H1 (cell line): Measurements from ENCODE around the gene C3AR1. TPM values are rescaled to one million over a fixed set of nuclear protein-coding genes. Genes with fewer than 3 reads are reported as not detected.

ENCODE experiments used
- CTCF ChIA-PET: fragments of 300-600 bp; sonication (Branson Sonifier 250); formaldehyde crosslinking; loops from one replicate; lab custom pipeline; 2021; ENCODE audit not compliant: partially characterized antibody; lab: Charles Lee
- POLR2A ChIA-PET: fragments of 300-600 bp; sonication (Branson Sonifier 250); formaldehyde crosslinking; loops from one replicate; lab custom pipeline; 2021; ENCODE audit warnings: inconsistent platforms; ENCODE audit not compliant: partially characterized antibody; lab: Charles Lee
- DNase-seq, 2 experiments: peaks; one replicate each; pipeline versions ENCODE4 v3.0.0 to v3.0.0-alpha.2; 2010 to 2022; ENCODE audit warnings: low spot score in 2 of 2, low read depth in 1 of 2, mixed read lengths in 1 of 2
- FAIRE-seq: peaks from 2 replicates; lab custom pipeline; 2011; peaks lifted over from hg19 to GRCh38; lab: Jason Lieb, UNC
- H2AFZ ChIP-seq: 2 replicates; pipeline ENCODE4 v1.8.1; 2012; ENCODE audit warnings: low read length, inconsistent platforms
- H2AK5ac ChIP-seq: 2 replicates; pipeline ENCODE4 v1.6.1; 2013; ENCODE audit warnings: low read depth, low read length
- H2BK120ac ChIP-seq: replicated peaks from 2 replicates; pipeline ENCODE3; 2013; ENCODE audit warnings: low read depth, low read length, inconsistent platforms
- H2BK12ac ChIP-seq: 2 replicates; pipeline ENCODE4 v1.6.1; 2013; ENCODE audit warnings: low read depth, low read length
- H2BK15ac ChIP-seq: 2 replicates; pipeline ENCODE4 v1.6.1; 2013; ENCODE audit warnings: low read length
- H2BK20ac ChIP-seq: 2 replicates; pipeline ENCODE4 v1.6.1; 2013; ENCODE audit warnings: low read length
- H2BK5ac ChIP-seq: 2 replicates; pipeline ENCODE4 v1.6.1; 2013; ENCODE audit warnings: low read depth, low read length
- H3K14ac ChIP-seq: 2 replicates; pipeline ENCODE4 v1.6.1; 2013; ENCODE audit warnings: inconsistent platforms; ENCODE audit not compliant: insufficient read length
- H3K18ac ChIP-seq: 2 replicates; pipeline ENCODE4 v1.6.1; 2013; ENCODE audit warnings: low read length; ENCODE audit errors: extremely low read depth
- H3K23ac ChIP-seq: 2 replicates; pipeline ENCODE4 v1.6.1; 2013; ENCODE audit warnings: inconsistent platforms; ENCODE audit not compliant: insufficient read length
- H3K23me2 ChIP-seq: 2 replicates; pipeline ENCODE4 v1.6.1; 2013; ENCODE audit warnings: low read depth, low read length
- H3K27ac ChIP-seq: 2 replicates; pipeline ENCODE4 v1.6.1; 2011; ENCODE audit warnings: low read depth, low read length, inconsistent platforms
- H3K27me3 ChIP-seq, 4 experiments: replicated peaks in 1 of 4; 1 replicate in 1 of 4; 2 replicates in 3 of 4; pipeline versions ENCODE4 v1.6.1 to v1.8.1; 2011 to 2013; ENCODE audit warnings: low read length in 3 of 4, mild to moderate bottlenecking in 3 of 4, inconsistent platforms in 2 of 4, mixed read lengths in 2 of 4, moderate library complexity in 1 of 4; ENCODE audit not compliant: control insufficient read depth in 3 of 4, insufficient read depth in 3 of 4; ENCODE audit errors: extremely low read depth in 1 of 4
- H3K36me3 ChIP-seq, 4 experiments: 2 replicates each; pipeline versions ENCODE4 v1.6.1 to v1.8.1; 2011 to 2013; ENCODE audit warnings: mild to moderate bottlenecking in 4 of 4, low read length in 3 of 4, moderate library complexity in 2 of 4, control low read depth in 1 of 4, inconsistent platforms in 1 of 4; ENCODE audit not compliant: insufficient read depth in 4 of 4, control insufficient read depth in 2 of 4
- H3K4ac ChIP-seq: replicated peaks from 2 replicates; pipeline ENCODE3; 2013; ENCODE audit warnings: low read length, low read depth, mixed read lengths, inconsistent platforms; ENCODE audit not compliant: insufficient read length
- H3K4me1 ChIP-seq, 4 experiments: replicated peaks in 1 of 4; 1 replicate in 1 of 4; 2 replicates in 3 of 4; pipeline versions ENCODE4 v1.6.1 to v1.8.1; 2011 to 2013; ENCODE audit warnings: low read length in 3 of 4, inconsistent platforms in 2 of 4, mixed read lengths in 1 of 4; ENCODE audit not compliant: insufficient read depth in 4 of 4, control insufficient read depth in 3 of 4
- H3K4me2 ChIP-seq, 2 experiments: 2 replicates each; pipeline versions ENCODE4 v1.6.1 to v1.8.1; 2011 to 2013; ENCODE audit warnings: low read depth in 2 of 2, low read length in 2 of 2, control low read depth in 1 of 2, inconsistent platforms in 1 of 2, mild to moderate bottlenecking in 1 of 2; ENCODE audit not compliant: insufficient read depth in 1 of 2
- H3K4me3 ChIP-seq, 4 experiments: fragments of 200-600, 300-600 bp in 1 of 4; sonication (generic), shearing (Covaris generic), sonication (Bioruptor Twin) in 1 of 4; 2 replicates each; pipeline versions ENCODE4 v1.5.1 to v1.8.1; 2011 to 2016; ENCODE audit warnings: low read length in 4 of 4, low read depth in 3 of 4, control low read depth in 2 of 4, inconsistent platforms in 2 of 4, mild to moderate bottlenecking in 2 of 4, mixed read lengths in 1 of 4, moderate library complexity in 1 of 4; ENCODE audit not compliant: insufficient read depth in 2 of 4; ENCODE audit errors: extremely low read depth in 1 of 4
- H3K56ac ChIP-seq: replicated peaks from 2 replicates; pipeline ENCODE3; 2013; ENCODE audit warnings: low read depth, mild to moderate bottlenecking, mixed read lengths, low read length, inconsistent platforms; ENCODE audit not compliant: insufficient read length
- H3K79me1 ChIP-seq: 2 replicates; pipeline ENCODE4 v1.6.1; 2013; ENCODE audit warnings: low read depth, low read length, control low read depth
- H3K79me2 ChIP-seq, 2 experiments: 2 replicates each; pipeline versions ENCODE4 v1.6.1 to v1.8.1; 2012 to 2013; ENCODE audit warnings: low read length in 2 of 2, mild to moderate bottlenecking in 2 of 2, inconsistent platforms in 1 of 2; ENCODE audit not compliant: insufficient read depth in 2 of 2, control insufficient read depth in 1 of 2
- H3K9ac ChIP-seq, 4 experiments: replicated peaks in 1 of 4; 1 replicate in 1 of 4; 2 replicates in 3 of 4; pipeline versions ENCODE4 v1.6.1 to v1.8.1; 2011 to 2013; ENCODE audit warnings: low read depth in 3 of 4, low read length in 3 of 4, control low read depth in 2 of 4, mild to moderate bottlenecking in 2 of 4, moderate library complexity in 2 of 4, inconsistent platforms in 1 of 4; ENCODE audit errors: extremely low read depth in 1 of 4
- H3K9me3 ChIP-seq, 2 experiments: 2 replicates each; pipeline versions ENCODE4 v1.6.1 to v1.8.1; 2012 to 2013; ENCODE audit warnings: mild to moderate bottlenecking in 2 of 2, moderate library complexity in 2 of 2, control low read depth in 1 of 2, inconsistent platforms in 1 of 2, low read depth in 1 of 2, low read length in 1 of 2, mixed read lengths in 1 of 2; ENCODE audit not compliant: insufficient read depth in 2 of 2
- H4K20me1 ChIP-seq, 2 experiments: replicated peaks in 1 of 2; 2 replicates each; pipeline versions ENCODE3 to v1.8.1; 2011 to 2013; ENCODE audit warnings: inconsistent platforms in 2 of 2, low read length in 2 of 2, mild to moderate bottlenecking in 1 of 2; ENCODE audit not compliant: insufficient read depth in 2 of 2, control insufficient read depth in 1 of 2
- H4K5ac ChIP-seq: 2 replicates; pipeline ENCODE4 v1.6.1; 2013; ENCODE audit warnings: low read length, low read depth, mixed read lengths, inconsistent platforms; ENCODE audit not compliant: insufficient read length
- H4K8ac ChIP-seq: 2 replicates; pipeline ENCODE4 v1.8.0; 2013; ENCODE audit warnings: mild to moderate bottlenecking, moderate library complexity, low read length, inconsistent platforms; ENCODE audit not compliant: insufficient read depth; ENCODE audit errors: extremely low read depth
- H4K91ac ChIP-seq: replicated peaks from 2 replicates; pipeline ENCODE3; 2013; ENCODE audit warnings: low read length, mixed read lengths, inconsistent platforms; ENCODE audit not compliant: insufficient read length
- EP300 ChIP-seq, 2 experiments: IDR thresholded peaks; 1 replicate in 1 of 2; 2 replicates in 1 of 2; pipeline ENCODE4 v1.6.1; 2011 to 2012; ENCODE audit warnings: low read depth in 2 of 2, low read length in 2 of 2, mild to moderate bottlenecking in 2 of 2, borderline replicate concordance in 1 of 2, inconsistent platforms in 1 of 2, moderate library complexity in 1 of 2
- FOSL1 ChIP-seq: IDR thresholded peaks from 2 replicates; pipeline ENCODE4 v1.6.1; 2011; ENCODE audit warnings: mild to moderate bottlenecking, low read depth, low read length, moderate library complexity; ENCODE audit not compliant: insufficient read depth
- RAD21 ChIP-seq, 2 experiments: IDR thresholded peaks in 1 of 2; conservative IDR thresholded peaks in 1 of 2; 2 replicates each; pipeline ENCODE4 v1.6.1; 2011; ENCODE audit warnings: low read depth in 2 of 2, low read length in 2 of 2, improper control_type of control experiment in 1 of 2, inconsistent platforms in 1 of 2, mild to moderate bottlenecking in 1 of 2, moderate library complexity in 1 of 2
- TCF12 ChIP-seq: IDR thresholded peaks from 2 replicates; pipeline ENCODE4 v1.6.1; 2011; ENCODE audit warnings: low read depth, mild to moderate bottlenecking, low read length
- polyA plus RNA-seq, 7 experiments: library from polyadenylated mRNA; depleted of rRNA in 3 of 7; stranded (reverse) in 5 of 7; unstranded in 2 of 7; fragments of >200 nt in 5 of 7; fragments of 200-250 nt in 2 of 7; gene quantifications; 1 replicate in 5 of 7; 2 replicates in 1 of 7; 4 replicates in 1 of 7; pipeline versions ENCODE4 v1.2.1 to v1.2.3, GENCODE V29; 2011 to 2013; ENCODE audit warnings: missing spikeins in 2 of 7, mixed read lengths in 2 of 7
- total RNA-seq: library from RNA; stranded (reverse); fragmentation: NEBNext Ultra II Directional; extraction: Animal tissue kit (Norgen Biotek cat#: 25700); gene quantifications from 2 replicates; pipeline ENCODE4 v1.2.1, GENCODE V29; 2021

Gene C3AR1
- total and polyA plus RNA-seq, 2 of the 8 experiments (the other 6 are each of a cell fraction or from before 2014, with no cell fraction given) = not detected

DNA sequence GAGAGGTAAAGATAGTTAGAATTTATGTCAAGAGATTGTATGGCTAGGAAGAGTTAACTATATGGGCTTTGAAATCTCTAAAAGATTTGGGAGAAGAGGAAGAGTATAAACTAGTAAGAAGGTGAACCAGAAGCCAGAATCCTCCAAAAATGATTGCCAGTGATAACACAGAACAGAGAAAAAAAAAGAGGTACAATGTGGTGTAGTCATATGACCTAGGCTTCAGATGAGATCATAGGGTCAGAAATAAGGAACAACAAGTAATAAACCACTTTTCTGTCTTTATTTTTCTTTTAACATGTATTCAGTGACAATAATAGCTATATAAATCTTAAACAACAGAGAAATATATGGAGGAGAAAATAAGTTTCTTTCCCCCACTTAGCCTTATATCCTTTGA lies 14.0 kb upstream of the C3AR1 start:
- Histone ChIP-seq H4K8ac (no peak overlapping the region), H2BK20ac (no peak overlapping the region), H2BK5ac (no peak overlapping the region), H4K91ac (no peak overlapping the region), H2BK120ac (no peak overlapping the region), H3K14ac (no peak overlapping the region), H3K9ac (no peak overlapping the region), H3K4me2 (no peak overlapping the region), H3K79me2 (peaks cover 0 to 24% of the 10 kb centered on the region in 2 experiments; a peak in 2 of 4 replicates), H3K79me1 (peaks cover 6% of the 10 kb centered on the region), H3K56ac (no peak overlapping the region), H3K4me3 (no peak overlapping the region), H3K4ac (no peak overlapping the region), H4K20me1 (no peaks in the 10 kb centered on the region), H3K23ac (no peak overlapping the region), H2AK5ac (no peak overlapping the region), H3K27me3 (no peaks in the 10 kb centered on the region), H3K23me2 (no peaks in the 10 kb centered on the region; the same call in 1 of the 2 replicates), H3K36me3 (no peaks in the 10 kb centered on the region), H3K4me1 (0 out of 7 replicates have a peak, but pooled peaks cover 0 to 3% (median 0%) of the 10 kb centered on the region in 4 experiments), H2BK12ac (no peak overlapping the region), H3K9me3 (no peaks in the 10 kb centered on the region), H4K5ac (no peak overlapping the region), H3K18ac (no peak overlapping the region), H2BK15ac (no peak overlapping the region), H3K27ac (no peak overlapping the region), H2AFZ (no peak overlapping the region)
- CTCF ChIA-PET = interaction anchor here (0.6 to 11.1 kb wide), 2 partner anchors 37 to 362 kb away, joined by 3 to 146 read pairs; no protein-coding TSS in a partner anchor
- FAIRE-seq (no peak), DNase-seq (no peak)
- TF ChIP-seq FOSL1 (no peak), EP300 (IDR thresholded peaks at IDR 0.05; ENCODE audit: borderline replicate concordance in 1 of 2, low read depth in 2 of 2, low read length in 2 of 2) (no peak), RAD21 (IDR thresholded peaks at IDR 0.05 in 1 of 2, conservative IDR thresholded peaks at IDR 0.05 in 1 of 2; ENCODE audit: low read depth in 2 of 2, low read length in 2 of 2) (no peak), TCF12 (no peak)
- POLR2A ChIA-PET = no interaction called here
